Ovary (tissue), 3 donors: ENCODE measurements around the gene EEIG1.

Source experiments
- CTCF ChIP-seq, 3 donors: fragments of 450-650 bp in 2 of 3; fragments of 200-600 bp in 1 of 3; IDR thresholded peaks; one replicate each; pipeline versions ENCODE4 v1.5.1 to v1.8.0; 2016 to 2022; ENCODE audit warnings: antibody characterized with exemption in 3 of 3, mild to moderate bottlenecking in 1 of 3
- POLR2A ChIP-seq: fragments of 450-650 bp; IDR thresholded peaks from one replicate; pipeline ENCODE4 v1.6.1; 2017; ENCODE audit warnings: antibody characterized with exemption, mild to moderate bottlenecking, moderate library complexity
- donor health status: DM: no; HTN: no; CAD: no.

- TF ChIP-seq CTCF (IDR thresholded peaks at IDR 0.05) (no peak), POLR2A (no peak)
These were observed 45.0 kb downstream of the EEIG1 start for GRCh38 chr9:127935765-127936221.
